Measurements from ENCODE around the gene SORCS2. TPM values are rescaled to one million over a fixed set of nuclear protein-coding genes. Genes with fewer than 3 reads are reported as not detected.

Gene SORCS2
- total RNA-seq, 1 donor from 2014 or later: not detected

DNA sequence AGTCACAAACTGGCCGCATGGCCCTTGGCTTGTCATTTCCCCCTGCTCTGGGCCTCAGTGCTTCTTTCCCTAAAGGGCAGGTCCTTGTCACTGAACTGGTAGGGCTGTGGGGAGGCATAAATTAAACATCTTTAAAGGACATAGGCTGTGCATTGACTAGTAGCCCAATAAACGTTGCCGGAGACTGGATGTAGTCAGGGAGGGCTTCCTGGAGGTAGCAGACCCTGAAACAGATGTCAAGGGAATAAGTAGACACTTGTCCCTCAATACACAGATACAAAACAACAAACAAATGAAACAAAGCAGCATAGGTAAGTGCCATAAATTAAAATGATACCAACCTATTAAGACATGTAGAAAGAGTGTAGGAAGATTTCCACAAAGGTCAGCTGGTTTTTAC, 314.2 kb downstream of the SORCS2 start:
- Mint-ChIP-seq H3K27me3 (peaks cover 5% of the 10 kb centered on the region), H3K4me3 (no peak overlapping the region), H3K4me1 (peaks cover 13% of the 10 kb centered on the region), H3K9me3 (no peaks in the 10 kb centered on the region), H3K36me3 (ENCODE audit: low read depth) (no peaks in the 10 kb centered on the region), H3K27ac (no peak overlapping the region)
- ATAC-seq (ENCODE audit: low read depth): no peak
- DNase-seq: no peak
- POLR2A ChIA-PET: no interaction called here
- TF ChIP-seq, protein P1, sequence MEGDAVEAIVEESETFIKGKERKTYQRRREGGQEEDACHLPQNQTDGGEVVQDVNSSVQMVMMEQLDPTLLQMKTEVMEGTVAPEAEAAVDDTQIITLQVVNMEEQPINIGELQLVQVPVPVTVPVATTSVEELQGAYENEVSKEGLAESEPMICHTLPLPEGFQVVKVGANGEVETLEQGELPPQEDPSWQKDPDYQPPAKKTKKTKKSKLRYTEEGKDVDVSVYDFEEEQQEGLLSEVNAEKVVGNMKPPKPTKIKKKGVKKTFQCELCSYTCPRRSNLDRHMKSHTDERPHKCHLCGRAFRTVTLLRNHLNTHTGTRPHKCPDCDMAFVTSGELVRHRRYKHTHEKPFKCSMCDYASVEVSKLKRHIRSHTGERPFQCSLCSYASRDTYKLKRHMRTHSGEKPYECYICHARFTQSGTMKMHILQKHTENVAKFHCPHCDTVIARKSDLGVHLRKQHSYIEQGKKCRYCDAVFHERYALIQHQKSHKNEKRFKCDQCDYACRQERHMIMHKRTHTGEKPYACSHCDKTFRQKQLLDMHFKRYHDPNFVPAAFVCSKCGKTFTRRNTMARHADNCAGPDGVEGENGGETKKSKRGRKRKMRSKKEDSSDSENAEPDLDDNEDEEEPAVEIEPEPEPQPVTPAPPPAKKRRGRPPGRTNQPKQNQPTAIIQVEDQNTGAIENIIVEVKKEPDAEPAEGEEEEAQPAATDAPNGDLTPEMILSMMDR (IDR thresholded peaks at IDR 0.05): no peak
- CTCF ChIA-PET: no interaction called here
- intact Hi-C loops (cut with micrococcal nuclease): no loop called here

- Mint-ChIP-seq H3K9me3 (no peaks in the 10 kb centered on the region), H3K4me3 (no peak overlapping the region), H3K27me3 (peaks cover 5% of the 10 kb centered on the region), H3K4me1 (peaks cover 13% of the 10 kb centered on the region), H3K36me3 (ENCODE audit: low read depth) (no peaks in the 10 kb centered on the region), H3K27ac (no peak overlapping the region)
- ATAC-seq (ENCODE audit: low read depth) (no peak), DNase-seq (no peak)
- intact Hi-C loops (cut with micrococcal nuclease): no loop called here
- TF ChIP-seq, protein P1 (IDR thresholded peaks at IDR 0.05): no peak
- CTCF ChIA-PET: no interaction called here
- POLR2A ChIA-PET: no interaction called here
Measured at GRCh38 chr4:7507381-7507780, 315.0 kb downstream of the SORCS2 start.

- Mint-ChIP-seq H3K4me1 (peaks cover 13% of the 10 kb centered on the region), H3K27ac (no peak overlapping the region), H3K4me3 (no peak overlapping the region), H3K36me3 (ENCODE audit: low read depth) (no peaks in the 10 kb centered on the region), H3K9me3 (no peaks in the 10 kb centered on the region), H3K27me3 (peaks cover 5% of the 10 kb centered on the region)
- no peak for ATAC-seq (ENCODE audit: low read depth)
- TF ChIP-seq, protein P1 (IDR thresholded peaks at IDR 0.05): no peak
- DNase-seq: no peak
- intact Hi-C loops (cut with micrococcal nuclease): no loop called here
- ChIA-PET POLR2A (no interaction called here), CTCF (no interaction called here)
Measured at GRCh38 chr4:7510066-7510465, 317.7 kb downstream of the SORCS2 start.

DNA sequence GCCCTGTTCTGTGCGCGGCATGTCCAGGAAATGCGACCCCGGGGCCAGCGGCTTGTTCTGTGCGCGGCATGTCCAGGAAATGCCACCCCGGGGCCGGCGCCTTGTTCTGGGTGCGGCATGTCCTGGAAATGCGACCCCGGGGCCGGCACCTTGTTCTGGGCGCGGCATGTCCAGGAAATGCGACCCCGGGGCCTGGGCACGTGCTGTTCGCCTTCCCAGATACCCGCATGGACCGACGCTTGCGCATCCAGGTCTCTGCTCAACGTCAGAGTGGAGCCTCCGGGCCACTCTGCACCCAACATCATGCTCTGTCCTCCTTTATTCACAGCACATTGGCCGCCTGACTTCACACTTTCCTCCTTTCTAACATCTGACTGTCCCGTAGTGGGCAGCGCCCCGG, 318.2 kb downstream of the SORCS2 start:
- no peaks in the 10 kb centered on the region for H3K9me3 Mint-ChIP-seq
- CTCF ChIA-PET: no interaction called here
- ATAC-seq (ENCODE audit: low read depth) (no peak), DNase-seq (no peak)
- peaks cover 13% of the 10 kb centered on the region for H3K4me1 Mint-ChIP-seq
- H3K27ac Mint-ChIP-seq: no peak overlapping the region
- peaks cover 5% of the 10 kb centered on the region for H3K27me3 Mint-ChIP-seq
- no peaks in the 10 kb centered on the region for H3K36me3 Mint-ChIP-seq (ENCODE audit: low read depth)
- TF ChIP-seq, protein P1 (IDR thresholded peaks at IDR 0.05): no peak
- POLR2A ChIA-PET: no interaction called here
- intact Hi-C loops (cut with micrococcal nuclease): no loop called here
- H3K4me3 Mint-ChIP-seq: no peak overlapping the region

DNA sequence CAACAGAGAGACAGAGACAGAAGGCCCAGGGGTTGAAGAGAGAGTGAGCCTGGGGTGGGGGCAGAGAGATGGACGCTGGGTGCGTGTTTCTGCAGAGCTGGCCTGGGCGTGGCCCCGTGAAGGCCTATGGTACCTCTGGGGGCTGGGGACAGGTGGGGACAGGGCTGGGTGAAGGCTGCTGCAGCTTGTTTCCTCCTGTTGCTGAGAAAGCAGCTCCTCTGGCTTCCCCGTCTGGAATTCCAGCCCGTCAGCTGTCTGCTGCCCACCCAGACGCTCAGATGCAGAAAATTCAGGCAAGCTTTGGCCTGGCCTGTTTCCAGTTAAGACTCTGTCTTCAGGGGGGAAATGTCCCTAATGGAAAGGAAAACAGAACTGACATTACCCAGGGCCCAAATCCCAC, 319.2 kb downstream of the SORCS2 start:
- POLR2A ChIA-PET: no interaction called here
- H3K9me3 Mint-ChIP-seq: no peaks in the 10 kb centered on the region
- DNase-seq (no peak), ATAC-seq (ENCODE audit: low read depth) (no peak)
- peaks cover 13% of the 10 kb centered on the region for H3K4me1 Mint-ChIP-seq
- no peaks in the 10 kb centered on the region for H3K36me3 Mint-ChIP-seq (ENCODE audit: low read depth)
- no peak overlapping the region for H3K27ac Mint-ChIP-seq
- CTCF ChIA-PET: no interaction called here
- TF ChIP-seq, protein P1 (IDR thresholded peaks at IDR 0.05): no peak
- H3K4me3 Mint-ChIP-seq: no peak overlapping the region
- intact Hi-C loops (cut with micrococcal nuclease): no loop called here
- peaks cover 5% of the 10 kb centered on the region for H3K27me3 Mint-ChIP-seq

Data from activated B cell treated with CpG ODN at 0.5 μM for 24 hours (primary cell).